ENCODE data around the gene ESCO1.
"Not testable (repeated sequence)": the region's sequence is repeated elsewhere in the genome, so short reads cannot be mapped to it uniquely, and the experiment has no call there.

ESCO1 gene, protein sequence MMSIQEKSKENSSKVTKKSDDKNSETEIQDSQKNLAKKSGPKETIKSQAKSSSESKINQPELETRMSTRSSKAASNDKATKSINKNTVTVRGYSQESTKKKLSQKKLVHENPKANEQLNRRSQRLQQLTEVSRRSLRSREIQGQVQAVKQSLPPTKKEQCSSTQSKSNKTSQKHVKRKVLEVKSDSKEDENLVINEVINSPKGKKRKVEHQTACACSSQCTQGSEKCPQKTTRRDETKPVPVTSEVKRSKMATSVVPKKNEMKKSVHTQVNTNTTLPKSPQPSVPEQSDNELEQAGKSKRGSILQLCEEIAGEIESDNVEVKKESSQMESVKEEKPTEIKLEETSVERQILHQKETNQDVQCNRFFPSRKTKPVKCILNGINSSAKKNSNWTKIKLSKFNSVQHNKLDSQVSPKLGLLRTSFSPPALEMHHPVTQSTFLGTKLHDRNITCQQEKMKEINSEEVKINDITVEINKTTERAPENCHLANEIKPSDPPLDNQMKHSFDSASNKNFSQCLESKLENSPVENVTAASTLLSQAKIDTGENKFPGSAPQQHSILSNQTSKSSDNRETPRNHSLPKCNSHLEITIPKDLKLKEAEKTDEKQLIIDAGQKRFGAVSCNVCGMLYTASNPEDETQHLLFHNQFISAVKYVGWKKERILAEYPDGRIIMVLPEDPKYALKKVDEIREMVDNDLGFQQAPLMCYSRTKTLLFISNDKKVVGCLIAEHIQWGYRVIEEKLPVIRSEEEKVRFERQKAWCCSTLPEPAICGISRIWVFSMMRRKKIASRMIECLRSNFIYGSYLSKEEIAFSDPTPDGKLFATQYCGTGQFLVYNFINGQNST

DNA sequence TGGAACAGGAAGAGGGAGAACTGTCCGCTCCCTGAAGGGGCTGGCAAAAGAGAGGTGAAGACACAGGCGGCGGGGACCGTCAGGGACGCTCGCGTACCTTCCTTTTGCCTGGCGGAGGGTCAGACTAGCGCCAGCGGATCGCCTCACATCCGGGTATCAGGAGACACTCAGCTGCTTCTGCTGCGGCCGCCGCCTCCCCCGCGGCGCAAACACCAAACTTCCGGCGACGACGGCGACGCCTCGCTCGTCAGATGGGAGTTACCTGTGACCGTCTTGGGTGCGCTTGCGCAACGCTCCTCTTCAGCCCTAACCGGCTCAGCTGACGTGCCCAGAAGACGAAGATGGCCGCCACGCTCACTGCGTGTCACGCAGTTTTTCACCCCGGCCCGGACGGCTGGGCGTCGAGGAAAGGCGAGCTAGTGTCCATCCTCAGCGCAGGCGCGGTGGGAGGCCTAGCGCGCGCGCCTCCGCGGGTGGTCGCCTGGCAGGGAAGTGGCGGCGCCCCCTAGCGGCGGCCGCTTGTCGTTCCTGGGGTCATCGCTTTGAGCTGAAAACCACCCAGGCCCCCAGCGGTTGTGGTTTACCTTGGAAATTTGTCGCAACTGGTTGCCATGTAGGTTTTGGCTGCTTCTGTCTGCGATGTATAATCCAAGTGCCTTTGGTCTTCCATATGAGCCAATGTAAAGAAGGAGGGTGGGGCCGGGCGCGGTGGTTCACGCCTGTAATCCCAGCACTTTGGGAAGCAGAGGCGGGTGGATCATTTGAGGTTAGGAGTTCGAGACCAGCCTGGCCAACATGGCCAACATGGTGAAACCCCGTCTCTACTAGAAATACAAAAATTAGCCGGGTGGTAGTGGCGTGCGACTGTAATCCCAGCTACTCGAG lies at the start of gene ESCO1:
TSS of gene ESCO1 (minus strand) at position 179 of the 885 bp plus-strand sequence. CDS start 25,861 bp downstream, outside the sequence.
- DNase-seq (ENCODE audit: low spot score) = peak; percentile 97

DNA sequence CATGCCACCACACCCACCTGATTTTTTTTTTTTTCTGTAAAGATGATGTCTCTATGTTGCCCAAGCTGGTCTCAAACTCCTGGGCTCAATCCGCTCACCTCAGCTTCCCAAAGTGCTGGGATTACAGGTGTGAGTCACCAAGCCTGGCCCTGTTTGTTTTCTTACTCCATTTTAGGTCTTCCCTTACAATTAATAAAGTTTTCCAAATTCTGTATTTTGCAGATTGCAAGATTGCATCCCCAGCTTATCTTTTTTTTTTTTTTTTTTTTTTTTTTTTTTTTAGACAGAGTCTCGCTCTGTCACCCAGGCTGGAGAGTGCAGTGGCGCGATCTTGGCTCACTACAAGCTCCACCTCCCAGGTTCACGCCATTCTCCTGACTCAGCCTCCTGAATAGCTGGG lies 39.9 kb upstream of the ESCO1 start:
- not testable (repeated sequence) for DNase-seq (ENCODE audit: low spot score)

DNA sequence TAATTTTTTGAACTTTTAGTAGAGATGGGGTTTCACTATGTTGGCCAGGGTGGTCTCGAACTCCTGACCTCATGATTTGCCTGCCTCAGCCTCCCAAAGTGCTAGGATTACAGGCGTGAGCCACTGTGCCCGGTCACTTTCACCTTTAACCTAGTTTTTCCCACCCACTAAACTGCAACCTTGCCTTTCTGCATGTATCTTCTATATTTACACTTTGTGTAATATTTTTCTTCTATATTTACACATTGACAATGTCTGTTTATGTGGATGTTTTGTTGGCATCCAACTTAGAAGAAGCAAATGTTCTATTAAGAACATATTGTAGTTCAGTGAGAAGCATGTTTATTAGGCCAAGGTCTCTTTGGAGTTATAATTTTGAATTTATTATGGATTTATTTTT lies 38.3 kb upstream of the ESCO1 start:
- DNase-seq (ENCODE audit: low spot score) = no peak

DNA sequence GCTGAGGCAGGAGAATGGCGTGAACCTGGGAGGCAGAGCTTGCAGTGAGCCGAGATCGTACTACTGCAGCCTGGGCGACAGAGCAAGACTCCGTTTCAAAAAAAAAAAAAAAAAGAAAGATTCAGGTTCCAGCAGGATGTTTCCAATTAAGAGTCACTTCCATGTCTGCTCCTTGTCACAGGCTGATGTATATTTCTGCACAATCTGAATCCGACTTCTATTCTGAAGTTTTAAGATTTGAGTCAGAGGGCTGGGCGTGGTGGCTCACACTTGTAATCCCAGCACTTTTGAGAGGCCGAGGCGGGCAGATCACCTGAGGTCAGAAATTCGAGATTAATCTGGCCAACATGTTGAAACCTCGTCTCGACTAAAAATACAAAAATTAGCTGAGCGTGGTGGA lies 36.3 kb upstream of the ESCO1 start:
- DNase-seq (ENCODE audit: low spot score) = no peak

DNA sequence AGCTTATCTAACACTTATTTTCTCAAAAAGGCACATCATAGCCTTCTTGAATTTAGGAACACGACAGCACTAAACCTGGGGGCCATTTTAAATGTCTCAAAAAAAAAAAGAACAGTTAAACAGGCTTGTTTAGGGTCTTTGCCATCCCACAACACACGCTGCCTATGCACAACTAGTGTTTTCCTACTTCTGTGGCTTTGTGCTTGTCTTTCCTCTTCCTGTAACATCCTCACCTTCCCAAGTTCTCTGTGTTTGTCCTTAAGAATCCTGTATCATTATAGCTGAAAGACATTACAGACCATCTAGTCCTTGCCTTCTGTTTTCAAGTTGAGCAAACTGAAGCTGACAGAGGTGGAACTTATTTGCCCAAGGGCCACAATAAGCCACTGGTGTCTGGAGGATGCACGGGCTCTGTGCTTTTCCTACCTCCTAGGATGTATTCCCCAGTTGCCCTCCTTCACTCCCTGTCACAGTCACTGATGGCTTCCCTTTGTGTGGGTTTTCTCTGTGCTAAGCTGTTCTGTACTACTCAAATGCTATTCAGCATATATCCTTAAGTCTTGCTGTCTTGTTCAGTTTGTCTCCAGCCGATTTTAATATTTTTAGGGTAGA lies 34.2 kb upstream of the ESCO1 start:
- no peak for DNase-seq (ENCODE audit: low spot score)

DNA sequence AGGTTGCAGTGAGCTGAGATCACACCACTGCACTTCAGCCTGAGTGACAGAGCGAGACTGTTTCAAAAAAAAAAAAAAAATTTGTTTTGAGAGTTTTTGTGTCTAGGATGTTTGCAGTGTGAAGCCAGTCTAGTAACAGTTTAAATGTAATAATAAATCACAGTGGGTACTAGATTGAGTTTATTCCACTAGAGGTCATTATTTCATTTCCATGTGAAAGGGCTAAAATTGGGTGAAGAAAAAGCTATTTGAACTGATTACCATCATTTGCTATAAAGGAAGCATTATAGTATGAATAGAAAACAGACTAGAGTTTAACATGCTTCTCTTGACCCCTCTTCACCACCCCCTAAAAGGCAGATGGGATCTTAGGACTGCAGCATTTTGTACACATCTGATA lies 31.9 kb upstream of the ESCO1 start:
- no peak for DNase-seq (ENCODE audit: low spot score)

DNA sequence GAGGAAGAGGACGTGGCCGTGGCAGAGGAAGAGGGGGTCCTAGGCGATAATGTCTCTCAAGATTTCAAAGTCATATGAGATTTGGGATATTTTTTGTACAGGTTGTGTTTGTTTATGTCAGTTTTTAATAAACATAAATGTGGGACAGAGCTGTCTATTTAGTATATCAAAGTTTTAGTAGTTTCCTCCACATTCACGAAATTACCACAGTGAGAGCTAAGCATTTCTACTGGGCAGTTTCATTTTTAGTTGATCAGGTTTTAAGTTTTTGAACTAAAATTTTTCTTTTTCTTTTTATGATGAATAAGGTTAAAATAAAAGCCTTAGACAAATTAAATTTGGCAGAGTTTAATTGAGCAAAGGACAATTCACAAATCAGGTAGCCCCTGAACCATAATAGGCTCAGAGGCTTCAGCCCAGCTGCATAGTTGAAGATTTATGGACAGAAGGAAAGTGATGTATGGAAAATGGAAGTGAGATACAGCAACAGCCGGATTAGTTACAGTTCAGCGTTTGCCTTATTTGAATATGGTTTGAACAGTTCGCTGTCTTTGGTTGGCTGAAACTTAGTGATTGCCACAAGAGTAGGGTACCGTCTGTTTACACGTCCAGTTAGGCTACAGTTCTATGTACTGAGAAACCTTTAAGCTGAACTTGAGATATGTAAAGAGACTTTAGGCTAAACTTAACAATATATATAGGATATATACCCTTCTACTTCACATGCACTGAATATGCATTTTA lies 28.8 kb upstream of the ESCO1 start:
- DNase-seq (ENCODE audit: low spot score) = no peak

DNA sequence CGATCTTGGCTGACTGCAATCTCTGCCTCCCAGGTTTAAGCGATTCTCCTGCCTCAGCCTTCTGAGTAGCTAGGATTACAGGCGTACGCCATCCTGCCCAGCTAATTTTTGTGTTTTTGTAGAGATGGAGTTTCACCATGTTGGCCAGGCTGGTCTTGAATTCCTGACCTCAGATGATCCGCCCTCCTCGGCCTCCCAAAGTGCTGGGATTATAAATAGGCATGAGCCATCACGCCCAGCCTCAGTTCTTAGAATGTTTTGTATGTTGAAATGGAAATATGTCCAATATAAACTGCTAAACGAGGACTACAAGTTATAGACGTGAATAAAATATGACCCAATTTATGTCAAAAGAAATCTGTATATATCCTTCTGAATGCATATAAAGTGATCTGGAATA lies 21.1 kb upstream of the ESCO1 start:
- not testable (repeated sequence) for DNase-seq (ENCODE audit: low spot score)

DNA sequence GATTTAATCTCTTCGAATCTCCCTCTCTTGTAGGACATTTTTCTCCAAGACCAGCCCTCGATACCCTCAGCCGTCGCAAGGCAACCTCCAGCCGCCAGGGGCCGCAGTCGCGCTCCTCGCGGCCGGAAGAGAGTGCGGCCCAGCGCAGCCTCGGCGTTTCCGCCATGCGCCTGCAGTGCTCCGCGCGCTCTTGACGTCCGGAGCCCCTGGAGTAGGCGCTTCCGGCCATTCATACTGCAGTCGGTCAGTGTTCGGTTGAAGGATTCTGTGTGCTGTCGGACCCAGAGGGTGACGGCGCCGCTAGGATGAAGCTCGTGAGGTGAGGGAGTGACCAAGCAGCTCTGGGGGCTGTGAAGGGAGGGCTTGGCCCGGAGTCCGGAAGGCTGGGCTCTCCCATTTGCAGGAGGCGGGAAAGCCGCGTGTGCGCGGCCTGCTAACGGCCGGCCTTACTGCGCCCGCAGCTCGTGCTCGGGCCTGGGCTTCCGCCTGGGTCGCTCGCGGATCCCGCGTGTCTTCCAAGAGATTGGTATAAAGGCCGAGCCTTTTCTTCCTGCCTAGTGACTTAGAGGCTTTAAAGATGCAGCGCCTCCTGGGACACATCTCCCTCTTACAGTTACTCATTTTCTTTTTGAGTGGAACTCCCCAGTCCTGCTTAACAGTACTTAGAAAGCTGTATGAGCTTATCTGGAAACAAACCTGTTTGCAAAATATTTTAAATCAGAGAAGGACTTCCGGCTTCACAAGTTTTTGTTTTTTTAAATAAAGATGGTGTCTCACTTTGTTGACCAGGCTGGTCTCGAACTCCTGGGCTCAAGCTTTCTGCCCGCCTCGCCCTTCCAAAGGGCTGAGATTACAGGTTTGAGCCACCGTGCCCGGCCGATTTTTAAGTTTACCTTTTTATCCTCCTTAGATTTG lies 11.9 kb upstream of the ESCO1 start, which contains the start of gene SNRPD1:
TSS of gene SNRPD1 (plus strand) at position 190 of the 915 bp plus-strand sequence. CDS start at position 306, 116 bp downstream.
- DNase-seq (ENCODE audit: low spot score) = peak; percentile 96

DNA sequence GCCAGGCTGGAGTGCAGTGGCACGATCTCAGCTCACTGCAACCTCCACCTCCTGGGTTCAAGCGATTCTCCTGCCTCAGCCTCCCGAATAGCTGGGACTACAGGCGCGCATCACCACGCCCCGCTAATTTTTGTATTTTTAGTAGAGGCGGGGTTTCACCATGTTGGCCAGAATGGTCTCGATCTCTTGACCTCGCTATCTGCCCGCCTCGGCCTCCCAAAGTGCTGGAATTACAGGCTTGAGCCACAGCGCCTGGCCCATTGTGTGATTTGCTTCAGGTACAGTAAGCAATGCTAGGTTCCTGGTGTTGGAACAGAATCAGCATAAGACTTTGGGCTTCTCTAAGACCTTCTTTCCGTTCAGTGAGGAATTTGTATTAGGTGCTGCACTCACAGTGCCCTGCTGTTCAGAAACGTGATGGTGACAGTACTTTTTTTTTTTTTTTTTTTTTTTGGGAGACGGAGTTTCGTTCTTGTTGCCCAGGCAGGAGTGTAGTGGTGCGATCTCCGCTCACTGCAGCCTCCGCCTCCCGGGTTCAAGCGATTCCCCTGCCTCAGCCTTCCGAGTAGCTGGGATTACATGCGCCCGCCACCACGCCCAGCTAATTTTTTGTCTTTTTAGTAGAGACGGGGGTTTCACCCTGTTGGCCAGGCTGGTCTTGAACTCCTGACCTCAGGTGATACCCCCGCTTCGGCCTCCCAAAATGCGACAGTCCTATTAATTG lies 11.1 kb upstream of the ESCO1 start:
- DNase-seq (ENCODE audit: low spot score) = not testable (repeated sequence)

DNA sequence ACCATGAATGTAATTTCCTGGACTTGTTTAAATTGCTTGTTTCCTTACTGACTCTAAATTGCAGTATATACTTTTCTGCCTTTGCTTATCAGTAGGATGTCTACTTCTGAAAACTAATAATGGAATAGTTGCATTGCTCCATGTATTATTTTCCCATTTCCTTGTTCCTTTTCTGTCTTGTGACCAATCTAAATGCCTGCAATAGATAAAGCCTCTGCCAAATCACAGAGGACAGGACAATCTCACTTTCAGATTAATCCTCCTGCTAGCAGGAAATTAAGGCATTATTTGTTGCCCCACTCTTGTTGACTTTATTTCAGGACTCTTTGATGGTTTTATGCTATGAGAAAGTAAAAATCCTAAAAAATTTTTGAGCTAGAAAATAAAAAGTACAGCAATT lies 4.7 kb upstream of the ESCO1 start:
- DNase-seq (ENCODE audit: low spot score) = no peak

DNA sequence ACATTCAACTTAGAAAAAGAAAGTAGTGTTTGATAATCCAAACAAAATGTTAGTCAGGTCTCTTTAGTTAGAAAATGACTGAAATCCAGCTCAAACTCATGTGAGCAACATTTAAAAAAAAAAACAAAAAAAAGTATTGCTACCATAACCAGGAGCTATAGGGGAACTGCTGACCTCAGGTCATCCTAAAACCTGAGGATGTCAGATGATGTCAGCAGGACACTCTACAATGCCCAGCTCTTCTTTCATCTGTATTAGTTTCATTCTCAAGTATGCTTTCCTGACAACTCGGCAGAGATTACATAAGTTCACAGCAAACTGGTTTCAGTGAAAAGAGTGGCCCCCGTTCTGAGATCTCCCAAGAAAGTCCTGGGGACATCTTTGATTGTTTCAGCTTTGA lies 4.2 kb upstream of the ESCO1 start:
- DNase-seq (ENCODE audit: low spot score) = no peak

DNA sequence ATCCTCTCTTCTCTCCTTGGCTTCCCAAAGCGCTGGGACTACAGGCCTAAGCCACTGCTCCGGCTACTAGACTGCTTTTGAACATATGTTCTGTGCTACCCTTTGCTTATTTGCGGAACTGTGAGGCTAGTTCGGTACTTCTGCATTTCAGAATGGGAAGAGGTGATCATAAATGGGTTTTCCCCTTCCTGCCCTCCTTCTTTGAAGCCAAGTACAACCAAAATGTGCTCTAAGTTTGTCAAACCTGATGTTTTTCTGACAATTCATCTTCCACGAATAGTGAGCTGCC lies 1.7 kb upstream of the ESCO1 start:
- DNase-seq (ENCODE audit: low spot score) = no peak

DNA sequence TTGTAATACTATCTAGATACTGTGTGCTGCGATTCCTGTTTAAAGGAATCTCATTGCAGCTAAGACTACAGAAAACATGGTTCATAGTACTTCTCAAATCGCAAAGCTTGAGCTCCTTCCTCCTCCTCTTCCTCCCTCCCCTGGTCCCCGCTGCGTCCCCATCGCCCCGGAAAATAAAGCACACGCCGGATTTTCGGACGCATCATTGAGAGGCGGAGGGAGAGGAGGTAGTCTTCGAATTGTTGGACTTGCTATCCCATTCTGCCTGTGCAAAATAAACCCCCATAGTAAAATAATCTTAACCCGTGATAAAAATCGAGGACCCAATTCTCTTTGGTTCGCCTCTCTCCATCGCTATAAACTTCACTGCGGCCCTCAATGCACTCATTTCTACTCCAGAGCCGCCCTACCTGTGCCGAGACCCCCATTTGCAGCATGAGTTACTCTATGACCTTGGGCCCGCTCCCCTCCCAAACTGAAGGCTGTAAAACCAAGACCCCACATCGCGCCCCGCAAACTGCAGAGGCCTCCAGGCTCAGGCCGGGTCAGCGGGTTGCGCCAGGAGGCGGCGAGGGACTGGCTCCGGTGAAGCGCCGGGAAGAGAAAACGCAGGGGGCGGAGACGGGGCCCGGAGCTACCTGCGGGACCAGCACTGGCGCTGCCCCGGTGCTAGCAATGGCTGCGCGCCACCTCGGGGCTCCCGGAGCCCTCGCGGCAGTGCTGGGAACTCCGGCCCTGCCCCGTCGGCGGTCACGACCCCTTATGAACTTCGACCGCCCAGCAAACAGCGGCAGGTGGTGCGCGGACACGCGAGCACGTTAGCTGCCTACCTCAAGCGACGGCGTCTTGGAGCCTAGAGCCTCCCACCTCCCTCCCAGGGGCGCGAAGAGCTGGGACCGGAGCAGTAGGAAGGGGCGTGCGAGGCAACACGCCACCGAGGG lies 649 bp downstream of the ESCO1 start:
- DNase-seq (ENCODE audit: low spot score) = peak; percentile 71

DNA sequence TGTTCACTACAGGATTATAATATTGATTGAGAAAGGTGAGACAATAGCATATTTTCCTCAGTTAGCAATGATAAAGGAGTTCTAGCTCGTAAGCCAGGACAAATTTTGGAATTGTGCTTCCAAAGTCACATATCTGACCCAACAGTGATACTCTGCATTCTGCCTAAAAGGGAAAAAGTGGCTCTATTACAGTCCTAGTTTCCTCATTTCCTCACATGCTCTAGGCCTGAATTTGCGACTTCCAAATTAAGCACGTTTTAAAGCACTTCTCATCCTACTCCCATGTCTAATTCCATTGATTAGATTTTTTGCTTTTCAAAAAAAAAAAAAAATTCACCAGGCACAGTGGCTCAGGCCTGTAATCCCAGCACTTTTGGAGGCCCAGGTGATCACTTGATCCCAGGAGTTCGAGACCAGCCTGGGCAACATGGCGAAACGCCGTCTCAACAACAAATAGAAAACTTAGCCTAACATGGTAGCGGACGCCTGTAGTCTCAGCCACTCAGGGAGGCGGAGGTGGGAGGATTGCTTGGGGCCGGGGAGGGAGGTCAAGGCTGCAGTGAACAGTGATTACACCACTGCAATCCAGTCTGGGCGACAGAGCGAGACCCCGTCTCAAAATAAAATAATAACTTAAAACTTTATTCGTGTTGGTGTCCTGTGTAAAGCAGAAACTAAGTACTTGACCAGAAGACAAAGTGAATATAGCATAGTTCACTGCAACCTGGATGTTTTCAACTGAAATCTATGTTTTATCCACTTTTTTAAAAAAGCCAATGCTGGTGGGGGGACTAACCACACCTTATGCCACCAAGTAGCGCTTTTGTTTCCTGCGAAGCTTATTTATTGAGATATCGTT lies 1.5 kb downstream of the ESCO1 start:
- DNase-seq (ENCODE audit: low spot score) = no peak

DNA sequence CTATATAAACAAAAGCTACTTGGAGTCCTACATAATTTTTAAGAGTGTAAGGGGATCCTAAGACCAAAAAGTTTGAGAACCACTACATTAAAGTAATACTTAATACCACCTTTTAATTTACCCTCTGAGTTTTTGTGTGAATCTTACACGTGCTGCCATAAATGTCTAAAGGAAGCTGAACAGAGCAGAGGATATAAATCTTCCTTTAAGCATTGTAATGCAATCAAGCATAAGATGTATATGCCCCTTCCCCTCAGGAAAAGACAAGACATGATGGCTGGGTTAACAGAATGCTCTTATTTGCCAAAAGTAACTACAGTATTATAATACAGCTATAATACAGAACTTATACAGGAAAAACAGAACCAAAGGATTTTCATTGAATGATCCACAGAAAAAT lies 2.9 kb downstream of the ESCO1 start:
- no peak for DNase-seq (ENCODE audit: low spot score)

DNA sequence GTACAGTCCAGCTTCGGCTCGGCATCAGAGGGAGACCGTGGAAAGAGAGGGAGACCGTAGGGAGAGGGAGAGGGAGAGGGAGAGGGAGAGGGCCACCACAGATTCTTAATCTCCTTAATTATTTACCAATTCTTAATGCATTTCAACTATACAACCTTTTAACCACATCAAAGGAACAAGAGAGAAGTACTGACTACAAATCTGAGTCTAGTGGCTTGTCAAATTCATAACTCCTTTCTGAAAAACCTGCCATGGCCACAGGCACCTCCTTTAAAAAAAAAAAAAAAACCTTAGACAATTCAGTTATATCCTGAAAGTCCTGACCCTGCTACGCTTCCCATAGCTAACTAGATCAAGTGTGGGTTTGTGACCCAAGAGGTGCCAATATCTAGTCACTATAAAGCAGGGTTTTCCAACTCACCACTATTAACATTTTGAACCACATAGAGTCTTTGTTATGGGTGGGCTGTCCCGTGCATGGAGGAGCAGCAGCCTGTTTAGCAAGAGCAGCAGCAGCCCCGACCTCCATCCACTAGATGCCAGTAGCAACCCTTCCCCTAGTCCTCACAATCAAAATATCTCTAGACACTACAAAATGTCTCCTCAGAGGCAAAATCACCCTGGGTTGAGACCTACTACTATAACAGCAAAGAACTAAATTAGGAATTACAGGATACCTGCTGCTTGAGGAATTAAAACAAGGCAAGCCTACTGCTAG lies 6.8 kb downstream of the ESCO1 start:
- no peak for DNase-seq (ENCODE audit: low spot score)

Data from GM03348 (cell line).